Osteoblast (primary cell): Measurements from ENCODE around the gene SCAANT1. TPM values are rescaled to one million over a fixed set of nuclear protein-coding genes. Genes with fewer than 3 reads are reported as not detected.
A peak's percentile ranks its signal among the peaks of the same experiment; 100 is the strongest.

Experiments
- DNase-seq: peaks from one replicate; pipeline ENCODE4 v3.0.0; 2011; ENCODE audit warnings: low spot score, mixed read lengths; ENCODE audit not compliant: insufficient read length; ENCODE audit errors: missing footprints
- H2AFZ ChIP-seq: 2 replicates; pipeline ENCODE4 v1.6.0; 2011; ENCODE audit warnings: mild to moderate bottlenecking, low read length
- H3K27ac ChIP-seq: 2 replicates; pipeline ENCODE4 v1.5.1; 2011; ENCODE audit warnings: mild to moderate bottlenecking, low read depth, low read length, moderate library complexity
- H3K27me3 ChIP-seq: 2 replicates; pipeline ENCODE4 v1.6.0; 2012; ENCODE audit warnings: mild to moderate bottlenecking, control low read depth, inconsistent platforms, low read length, moderate library complexity; ENCODE audit not compliant: insufficient read depth
- H3K36me3 ChIP-seq: 2 replicates; pipeline ENCODE4 v1.5.1; 2011; ENCODE audit warnings: mild to moderate bottlenecking, low read length, control low read depth, moderate library complexity; ENCODE audit not compliant: insufficient read depth
- H3K4me1 ChIP-seq: 2 replicates; pipeline ENCODE4 v1.5.1; 2011; ENCODE audit warnings: mild to moderate bottlenecking, low read length, control low read depth, moderate library complexity; ENCODE audit not compliant: insufficient read depth
- H3K4me2 ChIP-seq: 2 replicates; pipeline ENCODE4 v1.6.0; 2011; ENCODE audit warnings: mild to moderate bottlenecking, low read length; ENCODE audit not compliant: insufficient read depth
- H3K4me3 ChIP-seq: fragments of 200-600 bp; sonication (generic); 3 replicates; pipeline ENCODE4 v1.5.1; 2012; ENCODE audit warnings: mild to moderate bottlenecking, low read length, inconsistent platforms; ENCODE audit not compliant: insufficient read depth
- H3K79me2 ChIP-seq: 2 replicates; pipeline ENCODE4 v1.6.0; 2012; ENCODE audit warnings: mild to moderate bottlenecking, low read length, control low read depth, inconsistent platforms; ENCODE audit not compliant: insufficient read depth
- H3K9me3 ChIP-seq: 2 replicates; pipeline ENCODE4 v1.5.1; 2011; ENCODE audit warnings: low read depth, low read length, control low read depth
- H4K20me1 ChIP-seq: 2 replicates; pipeline ENCODE4 v1.6.0; 2012; ENCODE audit warnings: mild to moderate bottlenecking, low read length, control low read depth; ENCODE audit not compliant: insufficient read depth
- CTCF ChIP-seq: IDR thresholded peaks from 2 replicates; pipeline ENCODE4 v1.5.1; 2011; ENCODE audit warnings: mild to moderate bottlenecking, low read depth, low read length, moderate library complexity; ENCODE audit errors: extremely low read depth
- total RNA-seq: library from RNA; depleted of rRNA; stranded (reverse); fragments of >200 nt; gene quantifications from 2 replicates; pipeline ENCODE4 v1.2.3, GENCODE V29; 2012

SCAANT1 gene
- total RNA-seq, 1 donor = not detected

- no peak for TF ChIP-seq CTCF
- H3K4me1 ChIP-seq = peaks cover 3% of the 10 kb centered on the region
- H3K79me2 ChIP-seq = peaks cover 93% of the 10 kb centered on the region
- no peak for DNase-seq
- no peak overlapping the region for H3K27ac ChIP-seq
- H3K4me3 ChIP-seq = no peak overlapping the region
- H2AFZ ChIP-seq = no peak overlapping the region
- H3K27me3 ChIP-seq = no peaks in the 10 kb centered on the region
- H3K4me2 ChIP-seq = no peak overlapping the region
- peaks cover 29% of the 10 kb centered on the region for H4K20me1 ChIP-seq
- no peaks in the 10 kb centered on the region for H3K9me3 ChIP-seq
- peaks cover 37% of the 10 kb centered on the region for H3K36me3 ChIP-seq
Measured at GRCh38 chr3:63927422-63928280, 15.5 kb upstream of the SCAANT1 start.

- no peak overlapping the region for H3K27ac ChIP-seq
- peaks cover 90% of the 10 kb centered on the region for H3K79me2 ChIP-seq
- no peaks in the 10 kb centered on the region for H3K9me3 ChIP-seq
- no peak for TF ChIP-seq CTCF
- peaks cover 23% of the 10 kb centered on the region for H4K20me1 ChIP-seq
- no peak overlapping the region for H3K4me3 ChIP-seq
- no peak overlapping the region for H2AFZ ChIP-seq
- H3K4me1 ChIP-seq = peaks cover 3% of the 10 kb centered on the region
- H3K27me3 ChIP-seq = no peaks in the 10 kb centered on the region
- H3K36me3 ChIP-seq = peaks cover 42% of the 10 kb centered on the region
- no peak overlapping the region for H3K4me2 ChIP-seq
- no peak for DNase-seq
Measured at GRCh38 chr3:63926309-63926708, 14.1 kb upstream of the SCAANT1 start.

- H3K4me1 ChIP-seq = peaks cover 15% of the 10 kb centered on the region
- H3K27me3 ChIP-seq = no peaks in the 10 kb centered on the region
- H3K27ac ChIP-seq = peak overlapping the region; percentile 40
- peaks cover 21% of the 10 kb centered on the region for H4K20me1 ChIP-seq
- peaks cover 89% of the 10 kb centered on the region for H3K79me2 ChIP-seq
- no peaks in the 10 kb centered on the region for H3K9me3 ChIP-seq
- no peak for TF ChIP-seq CTCF
- no peak for DNase-seq
- H3K36me3 ChIP-seq = peaks cover 56% of the 10 kb centered on the region
- H2AFZ ChIP-seq = no peak overlapping the region
- no peak overlapping the region for H3K4me3 ChIP-seq
- no peak overlapping the region for H3K4me2 ChIP-seq
Measured at GRCh38 chr3:63922491-63923199, 10.5 kb upstream of the SCAANT1 start.

GRCh38 chr3:63921741-63922482 lies 9.7 kb upstream of the SCAANT1 start:
- no peak overlapping the region for H3K4me2 ChIP-seq
- H3K4me1 ChIP-seq = peaks cover 16% of the 10 kb centered on the region
- H3K36me3 ChIP-seq = peaks cover 63% of the 10 kb centered on the region
- H3K27me3 ChIP-seq = no peaks in the 10 kb centered on the region
- H3K4me3 ChIP-seq = no peak overlapping the region
- H3K79me2 ChIP-seq = peaks cover 88% of the 10 kb centered on the region
- no peaks in the 10 kb centered on the region for H3K9me3 ChIP-seq
- no peak for DNase-seq
- no peak overlapping the region for H2AFZ ChIP-seq
- peak overlapping the region; percentile 0 for H3K27ac ChIP-seq
- no peak for TF ChIP-seq CTCF
- H4K20me1 ChIP-seq = peaks cover 18% of the 10 kb centered on the region
